Suprapubic skin (tissue), 4 donors: ENCODE results near the gene LHX6. TPM values are rescaled to one million over a fixed set of nuclear protein-coding genes. Genes with fewer than 3 reads are reported as not detected.

Experiments used
- DNase-seq, 2 donors: peaks; one replicate each; pipeline ENCODE4 v3.0.0-alpha.2; 2019; ENCODE audit warnings: low spot score in 2 of 2
- H3K27ac ChIP-seq: fragments of 200-600 bp; sonication (generic); one replicate; pipeline ENCODE4 v1.5.1; 2019
- H3K27me3 ChIP-seq: fragments of 200-600 bp; sonication (generic); one replicate; pipeline ENCODE4 v1.5.1; 2019
- H3K36me3 ChIP-seq: fragments of 200-600 bp; sonication (generic); one replicate; pipeline ENCODE4 v1.5.1; 2019
- H3K4me1 ChIP-seq: fragments of 200-600 bp; sonication (generic); one replicate; pipeline ENCODE4 v1.5.1; 2019
- H3K4me3 ChIP-seq: fragments of 200-600 bp; sonication (generic); one replicate; pipeline ENCODE4 v1.5.1; 2019; ENCODE audit warnings: mild to moderate bottlenecking
- H3K9me3 ChIP-seq: fragments of 200-600 bp; sonication (generic); one replicate; pipeline ENCODE4 v1.5.1; 2019
- EP300 ChIP-seq: sonication (generic); formaldehyde crosslinking; IDR thresholded peaks from one replicate; pipeline ENCODE4 v1.6.1; 2017; ENCODE audit warnings: antibody characterized with exemption
- POLR2A ChIP-seq, 2 donors: fragments of 450-650 bp; IDR thresholded peaks; one replicate each; pipeline ENCODE4 v1.6.1; 2017; ENCODE audit warnings: antibody characterized with exemption in 2 of 2, mild to moderate bottlenecking in 2 of 2, moderate library complexity in 2 of 2
- POLR2AphosphoS5 ChIP-seq, 3 donors: sonication (generic); formaldehyde crosslinking; IDR thresholded peaks; one replicate each; pipeline ENCODE4 v1.6.1; 2017; ENCODE audit warnings: antibody characterized with exemption in 3 of 3
- WGBS: methylation state at CpG from one replicate; pipeline ENCODE4 v1.1.5; 2018; 5-methylcytosine and 5-hydroxymethylcytosine counted together
- total RNA-seq, 4 donors: library from RNA; depleted of rRNA; stranded (reverse); fragments of >200 nt; gene quantifications; one replicate each; pipeline ENCODE4 v1.1.0, GENCODE V29; 2016
- TF ChIP-seq, protein P1 (sequence below), 2 donors: fragments of 200-600 bp in 1 of 2; fragments of 450-650 bp in 1 of 2; sonication (generic) in 1 of 2; IDR thresholded peaks; one replicate each; pipeline ENCODE4 v1.5.1; 2016 to 2019; ENCODE audit warnings: antibody characterized with exemption in 2 of 2, mild to moderate bottlenecking in 1 of 2, moderate library complexity in 1 of 2

The LHX6 gene
- total RNA-seq, 4 donors from 2014 or later = 1.4 to 7.3 (median 3.4) TPM

GRCh38 chr9:122222791-122223190 lies 6.0 kb downstream of the LHX6 start:
- TF ChIP-seq, protein P1, sequence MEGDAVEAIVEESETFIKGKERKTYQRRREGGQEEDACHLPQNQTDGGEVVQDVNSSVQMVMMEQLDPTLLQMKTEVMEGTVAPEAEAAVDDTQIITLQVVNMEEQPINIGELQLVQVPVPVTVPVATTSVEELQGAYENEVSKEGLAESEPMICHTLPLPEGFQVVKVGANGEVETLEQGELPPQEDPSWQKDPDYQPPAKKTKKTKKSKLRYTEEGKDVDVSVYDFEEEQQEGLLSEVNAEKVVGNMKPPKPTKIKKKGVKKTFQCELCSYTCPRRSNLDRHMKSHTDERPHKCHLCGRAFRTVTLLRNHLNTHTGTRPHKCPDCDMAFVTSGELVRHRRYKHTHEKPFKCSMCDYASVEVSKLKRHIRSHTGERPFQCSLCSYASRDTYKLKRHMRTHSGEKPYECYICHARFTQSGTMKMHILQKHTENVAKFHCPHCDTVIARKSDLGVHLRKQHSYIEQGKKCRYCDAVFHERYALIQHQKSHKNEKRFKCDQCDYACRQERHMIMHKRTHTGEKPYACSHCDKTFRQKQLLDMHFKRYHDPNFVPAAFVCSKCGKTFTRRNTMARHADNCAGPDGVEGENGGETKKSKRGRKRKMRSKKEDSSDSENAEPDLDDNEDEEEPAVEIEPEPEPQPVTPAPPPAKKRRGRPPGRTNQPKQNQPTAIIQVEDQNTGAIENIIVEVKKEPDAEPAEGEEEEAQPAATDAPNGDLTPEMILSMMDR (IDR thresholded peaks at IDR 0.05) = no peak
- TF ChIP-seq EP300 (no peak), POLR2AphosphoS5 (IDR thresholded peaks at IDR 0.05) (no peak), POLR2A (IDR thresholded peaks at IDR 0.05) (no peak)
- WGBS = 34% methylated on average over 4 of the region's 5 CpGs
- Histone ChIP-seq H3K9me3 (no peaks in the 10 kb centered on the region), H3K27ac (no peak overlapping the region), H3K27me3 (peaks cover 100% of the 10 kb centered on the region), H3K4me1 (peaks cover 56% of the 10 kb centered on the region), H3K36me3 (no peaks in the 10 kb centered on the region), H3K4me3 (no peak overlapping the region)
- DNase-seq = no peak

DNA sequence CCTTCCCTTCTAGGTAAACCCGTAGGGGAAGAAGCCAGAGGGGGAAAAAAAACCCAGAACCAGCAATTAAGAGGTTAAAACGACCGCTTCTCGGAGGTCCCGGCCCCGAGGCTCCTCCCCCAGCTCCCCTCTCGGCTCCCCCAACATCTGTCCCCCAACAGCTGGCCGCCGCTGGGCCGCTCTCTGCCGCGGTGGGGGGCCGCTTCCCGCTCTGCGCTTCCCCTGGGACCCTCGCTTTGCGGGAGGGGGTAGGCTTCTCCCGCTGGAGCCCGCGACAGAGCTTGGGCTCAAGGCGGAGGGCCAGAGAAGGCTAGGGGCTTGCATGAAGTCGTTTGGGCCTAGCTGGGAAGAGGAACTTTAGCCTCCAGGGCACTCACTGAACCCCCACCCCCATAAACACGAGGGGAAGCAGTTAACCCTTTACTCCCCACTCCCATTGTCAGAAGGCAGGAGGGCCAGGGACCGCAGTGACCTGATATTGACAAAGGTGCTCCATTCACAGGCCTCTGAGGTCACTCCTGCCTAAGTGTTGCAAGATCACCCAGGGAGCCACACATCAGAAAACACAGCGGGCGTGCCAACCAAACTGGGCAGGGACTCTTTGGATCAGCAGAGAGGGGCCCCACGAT lies 7.5 kb downstream of the LHX6 start:
- Histone ChIP-seq H3K27me3 (peaks cover 100% of the 10 kb centered on the region), H3K27ac (no peak overlapping the region), H3K36me3 (no peaks in the 10 kb centered on the region), H3K4me1 (peaks cover 42% of the 10 kb centered on the region), H3K4me3 (no peak overlapping the region), H3K9me3 (no peaks in the 10 kb centered on the region)
- 53% methylated on average over 9 of the region's 27 CpGs for WGBS
- TF ChIP-seq EP300 (no peak), POLR2AphosphoS5 (IDR thresholded peaks at IDR 0.05) (no peak), POLR2A (IDR thresholded peaks at IDR 0.05) (no peak)
- TF ChIP-seq, protein P1 (IDR thresholded peaks at IDR 0.05) = no peak
- no peak for DNase-seq

DNA sequence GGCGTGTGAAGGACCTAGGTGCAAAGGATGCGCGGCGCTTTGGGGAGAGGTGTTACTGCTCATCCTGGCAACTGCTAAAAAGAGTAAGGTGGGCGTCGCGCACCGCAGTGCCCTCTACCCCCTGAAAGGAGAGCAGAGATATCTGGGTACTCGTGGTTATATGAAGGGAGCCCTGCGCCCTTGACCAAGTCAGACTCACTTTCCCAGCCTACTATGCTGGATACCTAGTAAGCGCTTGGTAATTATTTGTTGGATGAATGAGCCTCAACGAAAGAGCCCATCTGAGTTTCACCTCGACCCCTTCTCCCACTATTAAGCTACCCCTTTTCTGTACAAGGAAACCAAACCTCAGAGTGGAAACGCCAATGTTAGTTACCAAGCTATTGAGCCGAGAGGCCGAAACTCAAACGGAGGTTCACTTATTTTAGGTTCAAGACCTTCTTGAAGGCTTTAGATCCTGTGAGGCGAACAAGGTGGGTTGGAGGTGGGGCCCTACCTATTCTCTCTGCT lies 8.0 kb downstream of the LHX6 start:
- no peak for DNase-seq
- no peaks in the 10 kb centered on the region for H3K9me3 ChIP-seq
- 40% methylated on average over 18 of the region's 18 CpGs for WGBS
- TF ChIP-seq POLR2A (IDR thresholded peaks at IDR 0.05) = no peak
- TF ChIP-seq POLR2AphosphoS5 (IDR thresholded peaks at IDR 0.05) = no peak
- no peak for TF ChIP-seq EP300
- TF ChIP-seq, protein P1 (IDR thresholded peaks at IDR 0.05) = no peak
- H3K27me3 ChIP-seq = peaks cover 100% of the 10 kb centered on the region
- H3K27ac ChIP-seq = no peak overlapping the region
- no peak overlapping the region for H3K4me3 ChIP-seq
- H3K4me1 ChIP-seq = peaks cover 37% of the 10 kb centered on the region
- H3K36me3 ChIP-seq = no peaks in the 10 kb centered on the region

- Histone ChIP-seq H3K27ac (no peak overlapping the region), H3K4me1 (peaks cover 35% of the 10 kb centered on the region), H3K27me3 (peaks cover 100% of the 10 kb centered on the region), H3K4me3 (peak overlapping the region; percentile 33), H3K9me3 (no peaks in the 10 kb centered on the region), H3K36me3 (no peaks in the 10 kb centered on the region)
- WGBS = 17% methylated on average over 18 of the region's 57 CpGs
- no peak for DNase-seq
- TF ChIP-seq POLR2AphosphoS5 (IDR thresholded peaks at IDR 0.05) = no peak
- TF ChIP-seq, protein P1 (IDR thresholded peaks at IDR 0.05) = no peak
- TF ChIP-seq POLR2A (IDR thresholded peaks at IDR 0.05) = no peak
- TF ChIP-seq EP300 = no peak
These were observed 8.7 kb downstream of the LHX6 start for GRCh38 chr9:122219856-122220672.
